OCI-LY7 (cell line): ENCODE results near the gene SCN8A. TPM values are rescaled to one million over a fixed set of nuclear protein-coding genes. Genes with fewer than 3 reads are reported as not detected.

ENCODE experiments used
- BruUV-seq: library from RNA; stranded (reverse); fragments of 400-500 nt; replicated peaks from 2 replicates; lab custom pipeline; 2021; lab: Mats Ljungman, UMichigan
- CTCF ChIA-PET: fragments of 300-600 bp; sonication (Branson Sonifier 250); formaldehyde crosslinking; loops from one replicate; lab custom pipeline; 2022; ENCODE audit warnings: antibody characterized with exemption; ENCODE audit not compliant: unreplicated experiment; lab: Charles Lee
- POLR2A ChIA-PET: fragments of 300-600 bp; sonication (Branson Sonifier 250); formaldehyde crosslinking; loops from one replicate; lab custom pipeline; 2022; ENCODE audit warnings: antibody characterized with exemption; lab: Charles Lee
- DNase-seq: peaks from one replicate; pipeline ENCODE4 v3.0.0-alpha.2; 2015; ENCODE audit warnings: low spot score
- H2AFZ ChIP-seq: fragments of 200-600 bp; sonication (generic), shearing (Covaris generic); 2 replicates; pipeline ENCODE4 v1.6.1; 2014; ENCODE audit warnings: mild to moderate bottlenecking, antibody characterized with exemption, low read length, moderate library complexity
- H3K27ac ChIP-seq: fragments of 200-600 bp; sonication (generic); 2 replicates; pipeline ENCODE4 v1.5.1; 2014; ENCODE audit warnings: mixed run types, low read depth, mild to moderate bottlenecking, moderate library complexity, low read length, inconsistent platforms; ENCODE audit not compliant: poor library complexity, severe bottlenecking
- H3K36me3 ChIP-seq: fragments of 200-600 bp; sonication (generic); 2 replicates; pipeline ENCODE4 v1.6.1; 2014; ENCODE audit warnings: mild to moderate bottlenecking, antibody characterized with exemption, low read length, moderate library complexity, mixed read lengths; ENCODE audit not compliant: insufficient read depth
- H3K4me1 ChIP-seq: fragments of 200-600 bp; sonication (generic); 2 replicates; pipeline ENCODE4 v1.5.1; 2014; ENCODE audit warnings: mild to moderate bottlenecking, low read length; ENCODE audit not compliant: insufficient read depth, poor library complexity, severe bottlenecking
- H3K4me2 ChIP-seq: fragments of 200-600 bp; sonication (generic); 2 replicates; pipeline ENCODE4 v1.6.1; 2014; ENCODE audit warnings: mild to moderate bottlenecking, low read length
- H3K4me3 ChIP-seq: fragments of 200-600 bp; sonication (generic); 2 replicates; pipeline ENCODE4 v1.5.1; 2014; ENCODE audit warnings: mild to moderate bottlenecking, low read depth, low read length; ENCODE audit not compliant: poor library complexity, severe bottlenecking
- H3K79me2 ChIP-seq: fragments of 200-600 bp; sonication (generic); 2 replicates; pipeline ENCODE4 v1.6.1; 2016; ENCODE audit warnings: low read depth, mild to moderate bottlenecking, low read length, moderate library complexity, mixed read lengths; ENCODE audit not compliant: insufficient read depth
- H3K9me2 ChIP-seq: fragments of 200-600 bp; sonication (generic); 2 replicates; pipeline ENCODE4 v1.6.1; 2016; ENCODE audit warnings: mild to moderate bottlenecking, low read length, mixed read lengths; ENCODE audit not compliant: insufficient read depth
- H3K9me3 ChIP-seq: fragments of 200-600 bp; sonication (generic); 2 replicates; pipeline ENCODE4 v1.6.1; 2014; ENCODE audit warnings: mild to moderate bottlenecking, mixed run types, low read length, mixed read lengths
- H4K20me1 ChIP-seq: fragments of 200-600 bp; sonication (generic); 2 replicates; pipeline ENCODE4 v1.6.1; 2014; ENCODE audit warnings: mild to moderate bottlenecking, antibody characterized with exemption, low read length, moderate library complexity, mixed read lengths; ENCODE audit not compliant: insufficient read depth
- CTCF ChIP-seq: fragments of 200-600 bp; sonication (generic); conservative IDR thresholded peaks from 2 replicates; pipeline ENCODE4 v1.5.1; 2014; ENCODE audit warnings: mild to moderate bottlenecking, antibody characterized with exemption, low read length, moderate library complexity, mixed read lengths
- EZH2phosphoT487 ChIP-seq: fragments of 200-600 bp; sonication (generic); IDR thresholded peaks from 2 replicates; pipeline ENCODE4 v1.6.1; 2018; ENCODE audit warnings: low read depth, borderline replicate concordance, mild to moderate bottlenecking, mixed run types, antibody characterized with exemption, low read length, moderate library complexity, mixed read lengths
- intact Hi-C: fragments of 100-400 bp; cut with micrococcal nuclease; formaldehyde crosslinking; loops from one replicate; pipeline ENCODE4 v1.10.0; 2022; ENCODE audit not compliant: unreplicated experiment
- total RNA-seq, 2 experiments: library from RNA; depleted of rRNA in 1 of 2; stranded (reverse); fragments of >200 nt in 1 of 2; shearing (Covaris generic) in 1 of 2; gene quantifications; 2 replicates each; pipeline ENCODE4 v1.2.3, GENCODE V29; 2014 to 2022

SCN8A gene
- total RNA-seq, 2 experiments from 2014 or later = 0.88 to 2.6 TPM

DNA sequence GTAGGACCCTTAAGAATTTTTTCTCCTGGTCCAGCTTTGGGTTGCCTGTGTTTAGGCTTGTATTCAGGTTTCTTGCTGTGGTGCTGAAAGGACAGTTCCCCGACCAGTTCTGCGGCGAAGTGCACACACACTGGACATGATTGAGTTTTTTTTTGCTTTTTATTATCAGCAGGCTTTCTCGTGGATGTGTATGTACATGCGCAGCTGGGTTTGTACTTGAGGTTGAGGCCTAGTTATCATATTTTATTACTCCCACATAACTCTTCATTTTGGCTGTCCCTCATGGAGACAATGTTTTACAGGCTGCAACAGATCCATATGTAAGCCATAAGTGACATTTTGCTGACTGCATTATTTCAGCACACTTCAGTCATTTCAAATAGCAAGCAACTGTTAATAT lies 2.5 kb downstream of the SCN8A start:
- BruUV-seq = no TSS peak
- intact Hi-C loops = no loop called here

GRCh38 chr12:51598156-51598555 lies 7.1 kb downstream of the SCN8A start:
- Histone ChIP-seq H3K36me3 (no peaks in the 10 kb centered on the region), H3K4me3 (no peak overlapping the region), H3K9me2 (no peaks in the 10 kb centered on the region), H2AFZ (no peak overlapping the region), H3K79me2 (no peaks in the 10 kb centered on the region), H3K27ac (no peak overlapping the region), H4K20me1 (no peaks in the 10 kb centered on the region; the same call in 1 of the 2 replicates), H3K9me3 (no peaks in the 10 kb centered on the region), H3K4me2 (no peak overlapping the region), H3K4me1 (no peaks in the 10 kb centered on the region)
- DNase-seq = no peak
- BruUV-seq = no TSS peak
- CTCF ChIA-PET = no interaction called here
- intact Hi-C loops = no loop called here
- no peak for TF ChIP-seq EZH2phosphoT487
- TF ChIP-seq CTCF = no peak
- POLR2A ChIA-PET = no interaction called here

More for the DNA sequence above, 2.5 kb downstream of the SCN8A start:
- no peak overlapping the region for H2AFZ ChIP-seq
- DNase-seq = no peak
- no peak overlapping the region for H3K4me2 ChIP-seq
- TF ChIP-seq CTCF = no peak
- no peak for TF ChIP-seq EZH2phosphoT487
- H4K20me1 ChIP-seq = no peaks in the 10 kb centered on the region
- H3K4me3 ChIP-seq = no peak overlapping the region
- POLR2A ChIA-PET = interaction anchor here (1.1 kb wide), 1 partner anchor 11 kb away, joined by 3 read pairs; no protein-coding TSS in a partner anchor
- H3K36me3 ChIP-seq = no peaks in the 10 kb centered on the region
- CTCF ChIA-PET = no interaction called here
- H3K9me3 ChIP-seq = no peaks in the 10 kb centered on the region
- peaks cover 8% of the 10 kb centered on the region for H3K4me1 ChIP-seq
- no peaks in the 10 kb centered on the region for H3K9me2 ChIP-seq
- no peaks in the 10 kb centered on the region for H3K79me2 ChIP-seq
- no peak overlapping the region for H3K27ac ChIP-seq

DNA sequence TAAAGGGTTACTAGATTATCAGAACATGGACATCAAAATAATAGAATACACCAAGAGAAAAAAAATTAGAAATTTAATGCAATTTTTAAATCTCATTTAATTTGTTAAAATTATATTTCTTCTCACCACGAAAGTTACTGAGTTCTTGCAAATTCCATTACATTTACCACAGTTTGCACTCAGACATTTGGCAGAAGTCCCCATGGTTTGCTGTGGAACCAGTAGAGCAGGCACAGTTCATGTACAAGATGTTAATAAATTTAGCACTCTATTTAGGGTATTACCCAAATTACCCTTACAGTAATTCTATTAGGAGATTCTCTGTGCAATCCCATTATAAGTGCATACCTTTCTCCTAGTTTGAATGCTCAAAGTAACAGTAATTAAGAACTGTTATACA lies 9.7 kb downstream of the SCN8A start:
- no peak overlapping the region for H3K27ac ChIP-seq
- no TSS peak for BruUV-seq

More for the DNA sequence above, 9.7 kb downstream of the SCN8A start:
- Histone ChIP-seq H4K20me1 (no peaks in the 10 kb centered on the region; the same call in 1 of the 2 replicates), H2AFZ (no peak overlapping the region), H3K4me1 (no peaks in the 10 kb centered on the region), H3K4me3 (no peak overlapping the region), H3K9me3 (no peaks in the 10 kb centered on the region), H3K9me2 (no peaks in the 10 kb centered on the region), H3K36me3 (no peaks in the 10 kb centered on the region), H3K4me2 (no peak overlapping the region), H3K79me2 (no peaks in the 10 kb centered on the region)
- no peak for DNase-seq
- intact Hi-C loops = no loop called here
- ChIA-PET CTCF (no interaction called here), POLR2A (no interaction called here)
- no peak for TF ChIP-seq CTCF
